ENCODE results near the gene CLEC1B.

- TF ChIP-seq EZH2 (IDR thresholded peaks at IDR 0.05; ENCODE audit: borderline replicate concordance, low read depth, low read length, severe bottlenecking) = no peak
- TF ChIP-seq POLR2A (IDR thresholded peaks at IDR 0.05; ENCODE audit: low read depth, low read length) = no peak
- TF ChIP-seq MAX (IDR thresholded peaks at IDR 0.05; ENCODE audit: insufficient read depth, insufficient read length) = no peak
- TF ChIP-seq POLR2AphosphoS5 (IDR thresholded peaks at IDR 0.05; ENCODE audit: insufficient read depth, low read depth, low read length) = no peak
- TF ChIP-seq CTCF (IDR thresholded peaks at IDR 0.05; ENCODE audit: extremely low read depth in 1 of 2, insufficient read depth in 1 of 2, low read depth in 1 of 2, low read length in 2 of 2) = no peak
Observed at GRCh38 chr12:10015450-10015849, 16.5 kb upstream of the CLEC1B start.
